ENCODE measurements around the gene ACTN1. TPM values are rescaled to one million over a fixed set of nuclear protein-coding genes. Genes with fewer than 3 reads are reported as not detected.

ACTN1 gene
- total and polyA plus RNA-seq, 2 experiments from 2014 or later = 121 to 280 TPM

- TF ChIP-seq STAT1 (IDR thresholded peaks at IDR 0.05; ENCODE audit: unreplicated experiment) = no peak
- H3K4me3 Mint-ChIP-seq = peak overlapping the region; percentile 4; the same call in 1 of the 3 replicates
- peak; percentile 47 for ATAC-seq
- no peaks in the 10 kb centered on the region for H3K9me3 Mint-ChIP-seq
- no peaks in the 10 kb centered on the region for H3K27me3 ChIP-seq (ENCODE audit: insufficient read depth)
- no peak overlapping the region for H3K27ac Mint-ChIP-seq
- 0 out of 2 replicates have a peak overlapping the region, but pooled peaks have one; percentile 26 for H3K4me3 ChIP-seq
- peak; percentile 50 for DNase-seq (ENCODE audit: low spot score)
- H2AFZ ChIP-seq = peak overlapping the region; percentile 91
- no peaks in the 10 kb centered on the region for H4K20me1 ChIP-seq (replicated peaks; ENCODE audit: insufficient read depth)
- H3F3A ChIP-seq (replicated peaks; ENCODE audit: low read depth) = no peaks in the 10 kb centered on the region
- no peaks in the 10 kb centered on the region for H3K9me2 ChIP-seq (ENCODE audit: insufficient read depth)
- peaks cover 12% of the 10 kb centered on the region for H3K27me3 Mint-ChIP-seq (ENCODE audit: insufficient read depth, low read depth, poor library complexity)
- H3K27ac ChIP-seq (ENCODE audit: low read depth) = no peak overlapping the region
- H3K36me3 ChIP-seq (ENCODE audit: insufficient read depth) = no peaks in the 10 kb centered on the region
- no peaks in the 10 kb centered on the region for H3K79me2 ChIP-seq (replicated peaks; ENCODE audit: insufficient read depth)
- H3K4me2 ChIP-seq = peak overlapping the region; percentile 65
- H3K36me3 Mint-ChIP-seq (ENCODE audit: low read depth) = no peaks in the 10 kb centered on the region; the same call in 2 of the 3 replicates
- peaks cover 23% of the 10 kb centered on the region for H3K4me1 Mint-ChIP-seq
- peaks cover 16% of the 10 kb centered on the region for H3K4me1 ChIP-seq (ENCODE audit: insufficient read depth)
Measured at GRCh38 chr14:69004731-69005431, 25.8 kb upstream of the ACTN1 start.

- no peak for DNase-seq (ENCODE audit: low spot score)
- no peak for ATAC-seq
- Mint-ChIP-seq H3K4me1 (peaks cover 23% of the 10 kb centered on the region), H3K27me3 (ENCODE audit: insufficient read depth, low read depth, poor library complexity) (peaks cover 12% of the 10 kb centered on the region), H3K36me3 (ENCODE audit: low read depth) (no peaks in the 10 kb centered on the region; the same call in 2 of the 3 replicates), H3K9me3 (no peaks in the 10 kb centered on the region; the same call in 2 of the 3 replicates), H3K27ac (no peak overlapping the region), H3K4me3 (no peak overlapping the region)
- Histone ChIP-seq H3K79me2 (replicated peaks; ENCODE audit: insufficient read depth) (no peaks in the 10 kb centered on the region), H3K27ac (ENCODE audit: low read depth) (no peak overlapping the region), H3K4me3 (no peak overlapping the region), H3K9me2 (ENCODE audit: insufficient read depth) (no peaks in the 10 kb centered on the region), H3K4me1 (ENCODE audit: insufficient read depth) (peaks cover 16% of the 10 kb centered on the region), H4K20me1 (replicated peaks; ENCODE audit: insufficient read depth) (no peaks in the 10 kb centered on the region), H3K36me3 (ENCODE audit: insufficient read depth) (no peaks in the 10 kb centered on the region), H3F3A (replicated peaks; ENCODE audit: low read depth) (no peaks in the 10 kb centered on the region), H3K4me2 (no peak overlapping the region), H2AFZ (no peak overlapping the region), H3K27me3 (ENCODE audit: insufficient read depth) (no peaks in the 10 kb centered on the region)
- TF ChIP-seq REST (IDR thresholded peaks at IDR 0.05; ENCODE audit: unreplicated experiment) = no peak
Measured at GRCh38 chr14:69003626-69004025, 24.5 kb upstream of the ACTN1 start.

GRCh38 chr14:69002069-69002468, 23.0 kb upstream of the ACTN1 start:
- H3K79me2 ChIP-seq (replicated peaks; ENCODE audit: insufficient read depth) = no peaks in the 10 kb centered on the region
- H3K4me3 Mint-ChIP-seq = no peak overlapping the region
- H3K36me3 Mint-ChIP-seq (ENCODE audit: low read depth) = no peaks in the 10 kb centered on the region; the same call in 2 of the 3 replicates
- H3K4me3 ChIP-seq = no peak overlapping the region
- H2AFZ ChIP-seq = no peak overlapping the region
- H3K4me2 ChIP-seq = no peak overlapping the region
- TF ChIP-seq JUNB (IDR thresholded peaks at IDR 0.05; ENCODE audit: unreplicated experiment) = no peak
- TF ChIP-seq EZH2phosphoT487 (IDR thresholded peaks at IDR 0.05; ENCODE audit: unreplicated experiment) = no peak
- peak; percentile 27 to 66; a peak in 3 of 4 replicates for TF ChIP-seq CTCF (conservative IDR thresholded peaks at IDR 0.05; ENCODE audit: low read depth in 2 of 2)
- DNase-seq (ENCODE audit: low spot score) (peak; percentile 59), ATAC-seq (peak; percentile 69)
- peaks cover 32% of the 10 kb centered on the region for H3K4me1 Mint-ChIP-seq
- no peak overlapping the region for H3K27ac ChIP-seq (ENCODE audit: low read depth)
- no peaks in the 10 kb centered on the region for H4K20me1 ChIP-seq (replicated peaks; ENCODE audit: insufficient read depth)
- H3F3A ChIP-seq (replicated peaks; ENCODE audit: low read depth) = 0 out of 2 replicates have a peak, but pooled peaks cover 2% of the 10 kb centered on the region
- H3K9me2 ChIP-seq (ENCODE audit: insufficient read depth) = no peaks in the 10 kb centered on the region
- H3K27me3 Mint-ChIP-seq (ENCODE audit: insufficient read depth, low read depth, poor library complexity) = peaks cover 8% of the 10 kb centered on the region
- H3K4me1 ChIP-seq (ENCODE audit: insufficient read depth) = peaks cover 24% of the 10 kb centered on the region
- H3K36me3 ChIP-seq (ENCODE audit: insufficient read depth) = no peaks in the 10 kb centered on the region
- no peak overlapping the region for H3K27ac Mint-ChIP-seq
- H3K9me3 Mint-ChIP-seq = no peaks in the 10 kb centered on the region; the same call in 2 of the 3 replicates
- H3K27me3 ChIP-seq (ENCODE audit: insufficient read depth) = no peaks in the 10 kb centered on the region
